ENCODE measurements around the gene PARP11. TPM values are rescaled to one million over a fixed set of nuclear protein-coding genes. Genes with fewer than 3 reads are reported as not detected.

PARP11 gene
- total RNA-seq, 1 experiment from 2014 or later: 2.7 TPM

DNA sequence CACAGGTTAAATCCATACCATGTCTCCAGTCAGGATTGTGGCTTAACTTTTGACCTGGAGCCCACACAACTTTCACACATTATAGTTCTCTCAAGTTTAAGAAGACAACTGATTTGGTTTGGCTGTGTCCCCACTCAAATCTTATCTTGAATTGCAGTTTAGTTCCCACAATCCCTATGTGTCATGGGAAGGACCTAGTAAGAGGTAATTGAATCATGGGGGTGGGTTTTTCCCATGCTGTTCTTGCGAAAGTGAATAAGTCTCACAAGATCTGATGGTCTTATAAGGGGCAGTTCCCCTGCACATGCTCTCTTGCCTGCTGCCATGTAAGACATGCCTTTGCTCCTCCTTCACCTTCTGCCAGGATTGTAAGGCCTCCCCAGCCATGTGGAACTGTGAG, 38.2 kb upstream of the PARP11 start:
- Histone ChIP-seq H3K9me2 (ENCODE audit: insufficient read depth) (no peaks in the 10 kb centered on the region), H3K27me3 (ENCODE audit: insufficient read depth, low read length) (peaks cover 20% of the 10 kb centered on the region), H3K4me1 (ENCODE audit: control insufficient read depth in 1 of 2, insufficient read depth in 2 of 2, low read length in 2 of 2) (no peaks in the 10 kb centered on the region), H3K9ac (ENCODE audit: low read length) (no peak overlapping the region), H3K36me3 (ENCODE audit: control insufficient read depth in 1 of 2, insufficient read depth in 2 of 2, low read length in 2 of 2) (no peaks in the 10 kb centered on the region), H3K9me3 (ENCODE audit: control insufficient read depth in 1 of 2, insufficient read depth in 1 of 2, low read depth in 1 of 2, low read length in 2 of 2) (no peaks in the 10 kb centered on the region), H4K20me1 (ENCODE audit: insufficient read depth) (no peaks in the 10 kb centered on the region), H2AFZ (ENCODE audit: low read depth, low read length, poor library complexity, severe bottlenecking) (no peak overlapping the region), H3K27ac (ENCODE audit: low read depth, low read length) (no peak overlapping the region), H3K4me2 (ENCODE audit: low read length) (no peak overlapping the region), H3K79me2 (ENCODE audit: insufficient read depth, low read length) (no peaks in the 10 kb centered on the region), H3K4me3 (replicated peaks in 1 of 2; ENCODE audit: low read depth in 1 of 2, low read length in 2 of 2) (no peak overlapping the region)
- ATAC-seq (no peak), DNase-seq (ENCODE audit: low read depth, low spot score) (no peak)
- ChIA-PET CTCF (no interaction called here), POLR2A (no interaction called here), RAD21 (ENCODE audit: low non-redundant PET in 1 of 2, low total read pairs in 2 of 2, uncharacterized antibody in 2 of 2, unreplicated experiment in 2 of 2) (no interaction called here)
- intact Hi-C loops (cut with micrococcal nuclease): no loop called here
- no TSS peak for BruUV-seq (replicated peaks)
- TF ChIP-seq, protein P1, sequence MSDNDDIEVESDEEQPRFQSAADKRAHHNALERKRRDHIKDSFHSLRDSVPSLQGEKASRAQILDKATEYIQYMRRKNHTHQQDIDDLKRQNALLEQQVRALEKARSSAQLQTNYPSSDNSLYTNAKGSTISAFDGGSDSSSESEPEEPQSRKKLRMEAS (IDR thresholded peaks at IDR 0.05): no peak
- TF ChIP-seq, protein P2, sequence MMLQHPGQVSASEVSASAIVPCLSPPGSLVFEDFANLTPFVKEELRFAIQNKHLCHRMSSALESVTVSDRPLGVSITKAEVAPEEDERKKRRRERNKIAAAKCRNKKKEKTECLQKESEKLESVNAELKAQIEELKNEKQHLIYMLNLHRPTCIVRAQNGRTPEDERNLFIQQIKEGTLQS (IDR thresholded peaks at IDR 0.05): no peak
- TF ChIP-seq ZNF274 (IDR thresholded peaks at IDR 0.05; ENCODE audit: low read depth, low read length) (no peak), SRF (IDR thresholded peaks at IDR 0.05; ENCODE audit: low read depth) (no peak), POLR2A (IDR thresholded peaks at IDR 0.05; ENCODE audit: borderline replicate concordance, extremely low read depth, insufficient read depth, insufficient read length) (no peak), SIN3A (IDR thresholded peaks at IDR 0.05; ENCODE audit: low read depth) (no peak), CEBPB (IDR thresholded peaks at IDR 0.05; ENCODE audit: low read depth) (no peak), EZH2 (IDR thresholded peaks at IDR 0.05) (no peak), FOSL1 (IDR thresholded peaks at IDR 0.05; ENCODE audit: low read depth) (no peak), TCF7L2 (IDR thresholded peaks at IDR 0.05; ENCODE audit: borderline replicate concordance, extremely low read depth, insufficient read depth, insufficient read length) (no peak), ELF1 (IDR thresholded peaks at IDR 0.05; ENCODE audit: borderline replicate concordance, low read depth) (no peak), POLR2AphosphoS5 (IDR thresholded peaks at IDR 0.05; ENCODE audit: low read depth, low read length) (no peak), EZH2phosphoT487 (IDR thresholded peaks at IDR 0.05; ENCODE audit: borderline replicate concordance) (no peak), RAD21 (IDR thresholded peaks at IDR 0.05; ENCODE audit: low read depth) (no peak), YY1 (IDR thresholded peaks at IDR 0.05; ENCODE audit: extremely low read depth, insufficient replicate concordance, low read depth, low read length) (no peak), JUND (IDR thresholded peaks at IDR 0.05) (no peak)
- TF ChIP-seq, protein P3, sequence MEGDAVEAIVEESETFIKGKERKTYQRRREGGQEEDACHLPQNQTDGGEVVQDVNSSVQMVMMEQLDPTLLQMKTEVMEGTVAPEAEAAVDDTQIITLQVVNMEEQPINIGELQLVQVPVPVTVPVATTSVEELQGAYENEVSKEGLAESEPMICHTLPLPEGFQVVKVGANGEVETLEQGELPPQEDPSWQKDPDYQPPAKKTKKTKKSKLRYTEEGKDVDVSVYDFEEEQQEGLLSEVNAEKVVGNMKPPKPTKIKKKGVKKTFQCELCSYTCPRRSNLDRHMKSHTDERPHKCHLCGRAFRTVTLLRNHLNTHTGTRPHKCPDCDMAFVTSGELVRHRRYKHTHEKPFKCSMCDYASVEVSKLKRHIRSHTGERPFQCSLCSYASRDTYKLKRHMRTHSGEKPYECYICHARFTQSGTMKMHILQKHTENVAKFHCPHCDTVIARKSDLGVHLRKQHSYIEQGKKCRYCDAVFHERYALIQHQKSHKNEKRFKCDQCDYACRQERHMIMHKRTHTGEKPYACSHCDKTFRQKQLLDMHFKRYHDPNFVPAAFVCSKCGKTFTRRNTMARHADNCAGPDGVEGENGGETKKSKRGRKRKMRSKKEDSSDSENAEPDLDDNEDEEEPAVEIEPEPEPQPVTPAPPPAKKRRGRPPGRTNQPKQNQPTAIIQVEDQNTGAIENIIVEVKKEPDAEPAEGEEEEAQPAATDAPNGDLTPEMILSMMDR (IDR thresholded peaks at IDR 0.05 in 2 of 3, conservative IDR thresholded peaks at IDR 0.05 in 1 of 3; ENCODE audit: borderline replicate concordance in 1 of 3, insufficient read depth in 1 of 3, low read depth in 2 of 3, low read length in 2 of 3): no peak
- TF ChIP-seq, protein P4, sequence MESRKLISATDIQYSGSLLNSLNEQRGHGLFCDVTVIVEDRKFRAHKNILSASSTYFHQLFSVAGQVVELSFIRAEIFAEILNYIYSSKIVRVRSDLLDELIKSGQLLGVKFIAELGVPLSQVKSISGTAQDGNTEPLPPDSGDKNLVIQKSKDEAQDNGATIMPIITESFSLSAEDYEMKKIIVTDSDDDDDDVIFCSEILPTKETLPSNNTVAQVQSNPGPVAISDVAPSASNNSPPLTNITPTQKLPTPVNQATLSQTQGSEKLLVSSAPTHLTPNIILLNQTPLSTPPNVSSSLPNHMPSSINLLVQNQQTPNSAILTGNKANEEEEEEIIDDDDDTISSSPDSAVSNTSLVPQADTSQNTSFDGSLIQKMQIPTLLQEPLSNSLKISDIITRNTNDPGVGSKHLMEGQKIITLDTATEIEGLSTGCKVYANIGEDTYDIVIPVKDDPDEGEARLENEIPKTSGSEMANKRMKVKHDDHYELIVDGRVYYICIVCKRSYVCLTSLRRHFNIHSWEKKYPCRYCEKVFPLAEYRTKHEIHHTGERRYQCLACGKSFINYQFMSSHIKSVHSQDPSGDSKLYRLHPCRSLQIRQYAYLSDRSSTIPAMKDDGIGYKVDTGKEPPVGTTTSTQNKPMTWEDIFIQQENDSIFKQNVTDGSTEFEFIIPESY (IDR thresholded peaks at IDR 0.05; ENCODE audit: extremely low read depth, insufficient replicate concordance, low read length): no peak

All from HCT116 (cell line).